Heart left ventricle (tissue), 16 donors: ENCODE results near the gene POU2AF1. TPM values are rescaled to one million over a fixed set of nuclear protein-coding genes. Genes with fewer than 3 reads are reported as not detected.

Experiments used
- ATAC-seq, 4 donors: fragments of 200-7000 bp; cut with Tn5 transposase; one replicate each; pipeline ENCODE4 v1.9.1; 2020 to 2022; ENCODE audit warnings: moderate library complexity in 4 of 4, mild to moderate bottlenecking in 3 of 4, moderate number of reproducible peaks in 1 of 4
- DNase-seq, 5 donors: peaks; one replicate each; pipeline ENCODE4 v3.0.0-alpha.2; 2020
- H3K27ac ChIP-seq, 12 donors: fragments of 200-600 bp; sonication (generic) in 4 of 12; one replicate each; pipeline versions ENCODE4 v1.5.0 to v1.8.0; 2016 to 2022; ENCODE audit warnings: mild to moderate bottlenecking in 2 of 12
- H3K27me3 ChIP-seq, 9 donors: fragments of 200-600 bp; sonication (generic) in 2 of 9; one replicate each; pipeline versions ENCODE4 v1.5.1 to v1.8.0; 2016 to 2022; ENCODE audit warnings: mild to moderate bottlenecking in 3 of 9
- H3K36me3 ChIP-seq, 9 donors: fragments of 200-600 bp; sonication (generic) in 2 of 9; one replicate each; pipeline versions ENCODE4 v1.5.0 to v1.8.0; 2018 to 2022; ENCODE audit warnings: mild to moderate bottlenecking in 2 of 9
- H3K4me1 ChIP-seq, 12 donors: fragments of 200-600 bp; sonication (generic) in 4 of 12; one replicate each; pipeline versions ENCODE4 v1.5.0 to v1.8.0; 2016 to 2022; ENCODE audit warnings: mild to moderate bottlenecking in 3 of 12
- H3K4me3 ChIP-seq, 12 donors: fragments of 200-600 bp; sonication (generic) in 4 of 12; one replicate each; pipeline versions ENCODE4 v1.5.0 to v1.8.0; 2017 to 2022; ENCODE audit warnings: mild to moderate bottlenecking in 9 of 12, moderate library complexity in 4 of 12
- H3K9me3 ChIP-seq, 12 donors: fragments of 200-600 bp; sonication (generic) in 4 of 12; one replicate each; pipeline versions ENCODE4 v1.5.0 to v1.8.0; 2016 to 2022; ENCODE audit warnings: mild to moderate bottlenecking in 1 of 12
- POLR2A ChIP-seq, 2 donors: fragments of 450-650 bp; IDR thresholded peaks; one replicate each; pipeline ENCODE4 v1.6.1; 2017; ENCODE audit warnings: antibody characterized with exemption in 2 of 2, mild to moderate bottlenecking in 2 of 2, moderate library complexity in 2 of 2
- WGBS, 4 donors: extraction: QIAGEN DNeasy Blood & Tissue Kit in 2 of 4; methylation state at CpG; one replicate each; pipeline versions ENCODE4 v1.1.5 to v1.1.7; 2013 to 2018; 5-methylcytosine and 5-hydroxymethylcytosine counted together
- intact Hi-C, 10 donors: fragments of 100-400 bp; cut with DNase I; formaldehyde crosslinking; loops; one replicate each; pipeline versions ENCODE4 v1.11.1 to v1.14.2; 2022
- polyA plus RNA-seq, 2 donors: library from polyadenylated mRNA; stranded (reverse); fragments of 200-250 nt; gene quantifications; one replicate each; pipeline ENCODE4 v1.2.3, GENCODE V29; 2013
- total RNA-seq, 9 donors: library from RNA; depleted of rRNA in 2 of 9; stranded (reverse); fragments of >200 nt in 2 of 9; fragmentation: NEBNext Ultra II Directional in 3 of 9; extraction: Animal tissue kit (Norgen Biotek cat#: 25700) in 3 of 9; gene quantifications; one replicate each; pipeline versions ENCODE4 v1.1.0 to v1.2.4, GENCODE V29; 2016 to 2023
- TF ChIP-seq, protein P1 (sequence below), 12 donors: fragments of 200-600 bp; sonication (generic) in 4 of 12; IDR thresholded peaks; one replicate each; pipeline versions ENCODE4 v1.5.0 to v1.8.0; 2018 to 2022; ENCODE audit warnings: antibody characterized with exemption in 12 of 12, mild to moderate bottlenecking in 5 of 12
- donor health status: ischemic (EF 13 %, LVEDD 7.1; RV severe dilation, severe dysfunction).
- donor health status: healthy with polysubstance abuse.
- donor health status: DM: no; HTN: yes; CAD: no.
- donor health status: DM: no; HTN: no; CAD: no.
- donor health status: ischemic (EF 25% LVEDD 6.9; RV normal size, moderate dysfunction).
- donor health status: ischemic (EF 25% LVEDD 5.7; RV mildly dilated, moderate dysfunction).
- donor health status: healthy.
- donor health status: DM: yes; HTN: yes; CAD: no.
- donor health status: ischemic (EF 35%, LVEDD 5.7; RV mildly dilated, moderate dysfunction).
- donor health status: nonischemic (EF 11% LVEDD 7.7; RV severe dilation, severe dysfunction).
- donor health status: DM: yes; HTN: yes; CAD: no.
- donor health status: PGD.
- donor health status: ischemic (EF 29% LVEDD 5.4; RV normal size, mild dysfunction).
- donor health status: nonischemic (EF 23%, LVEDD 6.1; RV moderate dilation, normal function).

POU2AF1 gene
- total and polyA plus RNA-seq, 11 donors, result 0.07 to 1.3 (median 0.24) TPM; not detected in 7

- TF ChIP-seq, protein P1, sequence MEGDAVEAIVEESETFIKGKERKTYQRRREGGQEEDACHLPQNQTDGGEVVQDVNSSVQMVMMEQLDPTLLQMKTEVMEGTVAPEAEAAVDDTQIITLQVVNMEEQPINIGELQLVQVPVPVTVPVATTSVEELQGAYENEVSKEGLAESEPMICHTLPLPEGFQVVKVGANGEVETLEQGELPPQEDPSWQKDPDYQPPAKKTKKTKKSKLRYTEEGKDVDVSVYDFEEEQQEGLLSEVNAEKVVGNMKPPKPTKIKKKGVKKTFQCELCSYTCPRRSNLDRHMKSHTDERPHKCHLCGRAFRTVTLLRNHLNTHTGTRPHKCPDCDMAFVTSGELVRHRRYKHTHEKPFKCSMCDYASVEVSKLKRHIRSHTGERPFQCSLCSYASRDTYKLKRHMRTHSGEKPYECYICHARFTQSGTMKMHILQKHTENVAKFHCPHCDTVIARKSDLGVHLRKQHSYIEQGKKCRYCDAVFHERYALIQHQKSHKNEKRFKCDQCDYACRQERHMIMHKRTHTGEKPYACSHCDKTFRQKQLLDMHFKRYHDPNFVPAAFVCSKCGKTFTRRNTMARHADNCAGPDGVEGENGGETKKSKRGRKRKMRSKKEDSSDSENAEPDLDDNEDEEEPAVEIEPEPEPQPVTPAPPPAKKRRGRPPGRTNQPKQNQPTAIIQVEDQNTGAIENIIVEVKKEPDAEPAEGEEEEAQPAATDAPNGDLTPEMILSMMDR (IDR thresholded peaks at IDR 0.05), result no peak
- no peak for TF ChIP-seq POLR2A (IDR thresholded peaks at IDR 0.05)
- DNase-seq, result no peak
- H3K27me3 ChIP-seq, result no peaks in the 10 kb centered on the region
- H3K9me3 ChIP-seq, result no peaks in the 10 kb centered on the region
- peaks cover 0 to 24% (median 14%) of the 10 kb centered on the region in 12 donors for H3K4me1 ChIP-seq
- WGBS, 4 donors, result 66 to 70% (median 68%) methylated on average over 9 of the region's 9 CpGs
- intact Hi-C loops, result no loop called here
- H3K4me3 ChIP-seq, result peak overlapping the region in 1 of 12 donors; percentile 20
- no peak for ATAC-seq
- H3K27ac ChIP-seq, result no peak overlapping the region
- H3K36me3 ChIP-seq, result no peaks in the 10 kb centered on the region
These were observed 35.3 kb upstream of the POU2AF1 start for GRCh38 chr11:111414267-111414931.

- intact Hi-C loops, result no loop called here
- Histone ChIP-seq H3K36me3 (no peaks in the 10 kb centered on the region), H3K4me1 (peaks cover 0 to 18% (median 14%) of the 10 kb centered on the region in 12 donors), H3K4me3 (no peak overlapping the region), H3K27ac (no peak overlapping the region), H3K27me3 (no peaks in the 10 kb centered on the region), H3K9me3 (no peaks in the 10 kb centered on the region)
- no peak for TF ChIP-seq POLR2A (IDR thresholded peaks at IDR 0.05)
- TF ChIP-seq, protein P1 (IDR thresholded peaks at IDR 0.05), result no peak
- ATAC-seq (no peak), DNase-seq (no peak)
- WGBS, 4 donors, result 78 to 90% (median 82%) methylated on average over 7 of the region's 7 CpGs
These were observed 34.8 kb upstream of the POU2AF1 start for GRCh38 chr11:111413849-111414248.

- intact Hi-C loops, result no loop called here
- 74 to 79% (median 75%) methylated on average over 3 of the region's 3 CpGs for WGBS, 4 donors
- no peaks in the 10 kb centered on the region for H3K9me3 ChIP-seq
- no peak overlapping the region for H3K4me3 ChIP-seq
- H3K4me1 ChIP-seq, result peaks cover 0 to 6% (median 3%) of the 10 kb centered on the region in 12 donors
- DNase-seq, result no peak
- no peak for ATAC-seq
- H3K27ac ChIP-seq, result no peak overlapping the region
- no peaks in the 10 kb centered on the region for H3K36me3 ChIP-seq
- no peaks in the 10 kb centered on the region for H3K27me3 ChIP-seq
- TF ChIP-seq POLR2A (IDR thresholded peaks at IDR 0.05), result no peak
- TF ChIP-seq, protein P1 (IDR thresholded peaks at IDR 0.05), result no peak
These were observed 33.2 kb upstream of the POU2AF1 start for GRCh38 chr11:111412293-111412692.

GRCh38 chr11:111411456-111411855, 32.4 kb upstream of the POU2AF1 start:
- Histone ChIP-seq H3K9me3 (no peaks in the 10 kb centered on the region), H3K4me3 (no peak overlapping the region), H3K27me3 (no peaks in the 10 kb centered on the region), H3K4me1 (no peaks in the 10 kb centered on the region), H3K27ac (no peak overlapping the region), H3K36me3 (no peaks in the 10 kb centered on the region)
- DNase-seq (no peak), ATAC-seq (no peak)
- TF ChIP-seq, protein P1 (IDR thresholded peaks at IDR 0.05), result no peak
- TF ChIP-seq POLR2A (IDR thresholded peaks at IDR 0.05), result no peak
- WGBS, 4 donors, result 41 to 93% (median 47%) methylated on average over 1 to 2 of the region's 2 CpGs
- intact Hi-C loops, result no loop called here
